Hepatocyte (in vitro differentiated cells): Measurements from ENCODE around the gene GPR62.

Source experiments
- EZH2phosphoT487 ChIP-seq: fragments of 200-600 bp; sonication (generic); IDR thresholded peaks from one replicate; pipeline ENCODE4 v1.6.1; 2018; ENCODE audit warnings: antibody characterized with exemption, mild to moderate bottlenecking, low read depth, moderate library complexity; ENCODE audit not compliant: unreplicated experiment, severe bottlenecking
- TF ChIP-seq, protein P1 (sequence below): fragments of 200-600 bp; sonication (generic); IDR thresholded peaks from 2 replicates; pipeline ENCODE4 v1.5.1; 2016; ENCODE audit warnings: antibody characterized with exemption, mild to moderate bottlenecking; ENCODE audit not compliant: poor library complexity

DNA sequence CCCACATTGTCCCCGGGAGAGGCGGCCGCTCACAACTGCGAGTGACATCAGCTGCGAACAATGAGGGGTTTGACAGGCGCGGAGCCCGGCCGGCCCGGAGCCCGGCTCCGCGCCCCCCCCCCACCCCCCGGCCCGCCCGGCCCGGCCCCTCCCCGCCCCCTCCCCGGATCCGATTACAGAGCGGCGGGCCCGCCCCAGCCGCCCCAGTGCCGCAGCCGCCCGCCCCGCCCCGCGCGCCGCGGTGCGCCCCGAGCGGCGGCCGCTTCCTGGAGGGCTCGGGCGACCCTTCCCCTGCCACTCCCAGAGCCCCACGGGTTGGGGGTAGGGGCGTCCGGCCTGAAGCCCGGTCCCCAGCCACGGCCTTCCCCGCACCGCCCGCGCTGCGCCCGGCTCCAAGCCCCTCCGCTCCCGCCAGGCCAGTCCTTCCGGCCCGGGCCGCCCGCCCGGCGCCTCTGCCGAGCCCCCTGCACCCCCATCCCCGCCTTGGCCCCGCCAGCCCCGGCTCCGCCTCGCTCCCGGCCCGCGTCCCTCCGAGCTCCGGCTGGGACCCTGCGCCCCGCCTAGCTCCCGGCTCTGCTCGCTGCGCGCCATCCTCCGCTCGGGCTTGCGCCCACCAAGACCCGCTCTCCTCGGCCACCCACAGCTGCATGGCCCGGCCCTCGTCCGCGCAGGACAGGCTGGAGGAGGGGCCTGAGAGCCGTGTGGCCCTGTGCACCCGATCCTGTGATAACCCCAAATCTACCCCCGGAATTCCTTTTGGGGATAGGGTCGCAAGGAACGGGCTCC lies 12.4 kb downstream of the GPR62 start, which contains the start of gene PCBP4:
- TF ChIP-seq, protein P1, sequence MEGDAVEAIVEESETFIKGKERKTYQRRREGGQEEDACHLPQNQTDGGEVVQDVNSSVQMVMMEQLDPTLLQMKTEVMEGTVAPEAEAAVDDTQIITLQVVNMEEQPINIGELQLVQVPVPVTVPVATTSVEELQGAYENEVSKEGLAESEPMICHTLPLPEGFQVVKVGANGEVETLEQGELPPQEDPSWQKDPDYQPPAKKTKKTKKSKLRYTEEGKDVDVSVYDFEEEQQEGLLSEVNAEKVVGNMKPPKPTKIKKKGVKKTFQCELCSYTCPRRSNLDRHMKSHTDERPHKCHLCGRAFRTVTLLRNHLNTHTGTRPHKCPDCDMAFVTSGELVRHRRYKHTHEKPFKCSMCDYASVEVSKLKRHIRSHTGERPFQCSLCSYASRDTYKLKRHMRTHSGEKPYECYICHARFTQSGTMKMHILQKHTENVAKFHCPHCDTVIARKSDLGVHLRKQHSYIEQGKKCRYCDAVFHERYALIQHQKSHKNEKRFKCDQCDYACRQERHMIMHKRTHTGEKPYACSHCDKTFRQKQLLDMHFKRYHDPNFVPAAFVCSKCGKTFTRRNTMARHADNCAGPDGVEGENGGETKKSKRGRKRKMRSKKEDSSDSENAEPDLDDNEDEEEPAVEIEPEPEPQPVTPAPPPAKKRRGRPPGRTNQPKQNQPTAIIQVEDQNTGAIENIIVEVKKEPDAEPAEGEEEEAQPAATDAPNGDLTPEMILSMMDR: no peak
- no peak for TF ChIP-seq EZH2phosphoT487
